Fibroblast of gingiva (primary cell): ENCODE measurements around the gene ELL.

Experiments used
- DNase-seq: peaks from one replicate; pipeline ENCODE4 v3.0.0-alpha.2; 2011; ENCODE audit warnings: low read depth

ELL gene

GRCh38 chr19:18488838-18489626, 32.8 kb downstream of the ELL start:
- DNase-seq: no peak

- peak; percentile 52 for DNase-seq
Observed at GRCh38 chr19:18488403-18488723, 33.5 kb downstream of the ELL start.

- no peak for DNase-seq
Observed at GRCh38 chr19:18487576-18488402, 34.1 kb downstream of the ELL start.

- no peak for DNase-seq
Observed at GRCh38 chr19:18486746-18487145, 35.1 kb downstream of the ELL start.

- DNase-seq: no peak
Observed at GRCh38 chr19:18484992-18485391, 36.9 kb downstream of the ELL start.

GRCh38 chr19:18483119-18483890, 38.6 kb downstream of the ELL start:
- DNase-seq: no peak

- DNase-seq: no peak
Observed at GRCh38 chr19:18481505-18482222, 40.2 kb downstream of the ELL start.

GRCh38 chr19:18480006-18480691, 41.7 kb downstream of the ELL start:
- DNase-seq: peak; percentile 96

GRCh38 chr19:18478545-18479311, 43.1 kb downstream of the ELL start:
- peak; percentile 92 for DNase-seq

- no peak for DNase-seq
Observed at GRCh38 chr19:18477974-18478373, 43.9 kb downstream of the ELL start.

GRCh38 chr19:18477042-18477779, 44.7 kb downstream of the ELL start:
- no peak for DNase-seq

- no peak for DNase-seq
Observed at GRCh38 chr19:18476507-18477041, 45.3 kb downstream of the ELL start.

- DNase-seq: no peak
Observed at GRCh38 chr19:18475762-18476331, 46.0 kb downstream of the ELL start.

- no peak for DNase-seq
Observed at GRCh38 chr19:18475004-18475453, 46.8 kb downstream of the ELL start.

GRCh38 chr19:18474366-18474887, 47.4 kb downstream of the ELL start:
- no peak for DNase-seq

GRCh38 chr19:18473706-18474087, 48.2 kb downstream of the ELL start:
- DNase-seq: no peak

- no peak for DNase-seq
Observed at GRCh38 chr19:18473003-18473705, 48.7 kb downstream of the ELL start.

- no peak for DNase-seq
Observed at GRCh38 chr19:18470787-18471186, 51.1 kb downstream of the ELL start.
